Stimulated activated CD8-positive, alpha-beta memory T cell treated with anti-CD3 and anti-CD28 coated beads, Interleukin-4, amount 100 ng/mL, for 24 hours (primary cell): ENCODE data around the gene RXRG.

Experiments
- DNase-seq: peaks from one replicate; pipeline ENCODE4 v3.0.0-alpha.2; 2020; ENCODE audit warnings: low read depth

Gene RXRG

GRCh38 chr1:165367375-165367993, 77.4 kb downstream of the RXRG start:
- peak; percentile 73 for DNase-seq

- DNase-seq = no peak
Observed at GRCh38 chr1:165365341-165365740, 79.6 kb downstream of the RXRG start.

- no peak for DNase-seq
Observed at GRCh38 chr1:165364568-165365133, 80.3 kb downstream of the RXRG start.

- DNase-seq = no peak
Observed at GRCh38 chr1:165356876-165357275, 88.0 kb downstream of the RXRG start.

- no peak for DNase-seq
Observed at GRCh38 chr1:165355977-165356811, 88.7 kb downstream of the RXRG start, which contains the start of gene LMX1A. Gene LMX1A (minus strand): TSS chr1:165356715. CDS start chr1:165355559, 1,156 bp downstream.

GRCh38 chr1:165355139-165355976, 89.6 kb downstream of the RXRG start:
- DNase-seq = no peak

GRCh38 chr1:165354739-165355138, 90.2 kb downstream of the RXRG start:
- DNase-seq = no peak

GRCh38 chr1:165353731-165354671, 90.9 kb downstream of the RXRG start:
- DNase-seq = no peak

- no peak for DNase-seq
Observed at GRCh38 chr1:165352442-165353293, 92.3 kb downstream of the RXRG start.

- DNase-seq = no peak
Observed at GRCh38 chr1:165351863-165352441, 93.0 kb downstream of the RXRG start.
